Neutrophil (primary cell): ENCODE data around the gene MERTK.

Experiments
- H3K27ac ChIP-seq: fragments of 200-600 bp; sonication (generic); 2 replicates; pipeline ENCODE4 v1.5.1; 2016; ENCODE audit warnings: mild to moderate bottlenecking, moderate library complexity
- H3K27me3 ChIP-seq: fragments of 200-600 bp; sonication (generic); 2 replicates; pipeline ENCODE4 v1.6.0; 2016; ENCODE audit warnings: mild to moderate bottlenecking
- H3K36me3 ChIP-seq: fragments of 200-600 bp; sonication (generic); 2 replicates; pipeline ENCODE4 v1.5.1; 2017
- H3K4me1 ChIP-seq, 2 experiments: fragments of 200-600 bp in 1 of 2; sonication (generic) in 1 of 2; 1 replicate in 1 of 2; 2 replicates in 1 of 2; pipeline versions ENCODE4 v1.5.1 to v1.6.1; 2013 to 2016; ENCODE audit warnings: low read depth in 1 of 2, low read length in 1 of 2, mild to moderate bottlenecking in 1 of 2, moderate library complexity in 1 of 2; ENCODE audit not compliant: control insufficient read depth in 1 of 2, insufficient read depth in 1 of 2
- H3K4me3 ChIP-seq, 2 experiments: fragments of 200-600 bp in 1 of 2; sonication (generic) in 1 of 2; 1 replicate in 1 of 2; 2 replicates in 1 of 2; pipeline ENCODE4 v1.5.1; 2013 to 2016; ENCODE audit warnings: low read depth in 1 of 2, low read length in 1 of 2, mild to moderate bottlenecking in 1 of 2, moderate library complexity in 1 of 2
- H3K9me3 ChIP-seq: fragments of 200-600 bp; sonication (generic); 2 replicates; pipeline ENCODE4 v1.5.1; 2016
- CTCF ChIP-seq: fragments of 200-600 bp; sonication (generic); IDR thresholded peaks from 2 replicates; pipeline ENCODE4 v1.5.1; 2016; ENCODE audit warnings: antibody characterized with exemption

The MERTK gene

GRCh38 chr2:111938392-111938791 lies 40.0 kb downstream of the MERTK start:
- no peaks in the 10 kb centered on the region for H3K9me3 ChIP-seq
- no peak overlapping the region for H3K27ac ChIP-seq
- no peaks in the 10 kb centered on the region for H3K36me3 ChIP-seq
- no peaks in the 10 kb centered on the region for H3K27me3 ChIP-seq
- no peaks in the 10 kb centered on the region for H3K4me1 ChIP-seq
- no peak for TF ChIP-seq CTCF
- H3K4me3 ChIP-seq, result no peak overlapping the region

- no peaks in the 10 kb centered on the region for H3K36me3 ChIP-seq
- H3K27ac ChIP-seq, result no peak overlapping the region
- no peaks in the 10 kb centered on the region for H3K27me3 ChIP-seq
- H3K4me1 ChIP-seq, result no peaks in the 10 kb centered on the region
- no peak overlapping the region for H3K4me3 ChIP-seq
- H3K9me3 ChIP-seq, result no peaks in the 10 kb centered on the region
- no peak for TF ChIP-seq CTCF
These were observed 42.2 kb downstream of the MERTK start for GRCh38 chr2:111940333-111941196.

GRCh38 chr2:111941531-111941930 lies 43.1 kb downstream of the MERTK start:
- no peak overlapping the region for H3K27ac ChIP-seq

GRCh38 chr2:111944531-111945210 lies 46.3 kb downstream of the MERTK start:
- no peak for TF ChIP-seq CTCF
- Histone ChIP-seq H3K4me3 (no peak overlapping the region), H3K36me3 (no peaks in the 10 kb centered on the region), H3K9me3 (no peaks in the 10 kb centered on the region), H3K4me1 (no peaks in the 10 kb centered on the region), H3K27ac (no peak overlapping the region), H3K27me3 (no peaks in the 10 kb centered on the region)

More at GRCh38 chr2:111941531-111941930, 43.1 kb downstream of the MERTK start:
- H3K4me1 ChIP-seq, result no peaks in the 10 kb centered on the region
- H3K4me3 ChIP-seq, result no peak overlapping the region
- H3K9me3 ChIP-seq, result no peaks in the 10 kb centered on the region
- TF ChIP-seq CTCF, result no peak
- H3K27me3 ChIP-seq, result no peaks in the 10 kb centered on the region
- no peaks in the 10 kb centered on the region for H3K36me3 ChIP-seq

- Histone ChIP-seq H3K27ac (no peak overlapping the region), H3K4me1 (no peaks in the 10 kb centered on the region), H3K4me3 (no peak overlapping the region), H3K9me3 (no peaks in the 10 kb centered on the region), H3K36me3 (no peaks in the 10 kb centered on the region), H3K27me3 (no peaks in the 10 kb centered on the region)
- no peak for TF ChIP-seq CTCF
These were observed 47.3 kb downstream of the MERTK start for GRCh38 chr2:111945444-111946293.
